ENCODE measurements around the gene RGS17.
A peak's percentile ranks its signal among the peaks of the same experiment; 100 is the strongest.
"Not testable (repeated sequence)": the region's sequence is repeated elsewhere in the genome, so short reads cannot be mapped to it uniquely, and the experiment has no call there.

The RGS17 gene

DNA sequence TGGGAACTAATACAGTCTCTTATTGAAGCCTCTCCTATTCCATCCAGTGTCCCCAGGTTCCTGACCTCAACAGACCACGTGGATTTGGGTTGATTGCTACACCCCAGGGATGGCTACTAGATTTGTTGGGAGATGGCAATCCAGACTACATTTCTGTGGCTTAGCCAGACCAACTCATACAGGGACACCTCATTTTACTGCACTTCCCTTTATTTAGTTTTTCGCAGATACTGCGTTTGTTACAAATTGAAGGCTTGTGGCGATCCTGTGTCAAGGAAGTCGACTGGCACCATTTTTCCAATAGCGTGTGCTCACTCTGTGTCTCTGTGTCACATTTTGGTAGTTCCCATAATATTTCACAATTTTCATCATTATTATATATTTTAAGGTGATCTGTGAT, 118.2 kb downstream of the RGS17 start:
- TF ChIP-seq, protein P1, sequence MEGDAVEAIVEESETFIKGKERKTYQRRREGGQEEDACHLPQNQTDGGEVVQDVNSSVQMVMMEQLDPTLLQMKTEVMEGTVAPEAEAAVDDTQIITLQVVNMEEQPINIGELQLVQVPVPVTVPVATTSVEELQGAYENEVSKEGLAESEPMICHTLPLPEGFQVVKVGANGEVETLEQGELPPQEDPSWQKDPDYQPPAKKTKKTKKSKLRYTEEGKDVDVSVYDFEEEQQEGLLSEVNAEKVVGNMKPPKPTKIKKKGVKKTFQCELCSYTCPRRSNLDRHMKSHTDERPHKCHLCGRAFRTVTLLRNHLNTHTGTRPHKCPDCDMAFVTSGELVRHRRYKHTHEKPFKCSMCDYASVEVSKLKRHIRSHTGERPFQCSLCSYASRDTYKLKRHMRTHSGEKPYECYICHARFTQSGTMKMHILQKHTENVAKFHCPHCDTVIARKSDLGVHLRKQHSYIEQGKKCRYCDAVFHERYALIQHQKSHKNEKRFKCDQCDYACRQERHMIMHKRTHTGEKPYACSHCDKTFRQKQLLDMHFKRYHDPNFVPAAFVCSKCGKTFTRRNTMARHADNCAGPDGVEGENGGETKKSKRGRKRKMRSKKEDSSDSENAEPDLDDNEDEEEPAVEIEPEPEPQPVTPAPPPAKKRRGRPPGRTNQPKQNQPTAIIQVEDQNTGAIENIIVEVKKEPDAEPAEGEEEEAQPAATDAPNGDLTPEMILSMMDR (IDR thresholded peaks at IDR 0.05; ENCODE audit: control extremely low read depth, extremely low read depth, low read depth, missing control alignments) = no peak
- POLR2A ChIA-PET = no interaction called here
- no peak for DNase-seq (ENCODE audit: extremely low spot score)
- CTCF ChIA-PET = no interaction called here

- TF ChIP-seq, protein P1 (IDR thresholded peaks at IDR 0.05; ENCODE audit: control extremely low read depth, extremely low read depth, low read depth, missing control alignments) = no peak
- ChIA-PET CTCF (no interaction called here), POLR2A (no interaction called here)
- no peak for DNase-seq (ENCODE audit: extremely low spot score)
These were observed 127.8 kb downstream of the RGS17 start for GRCh38 chr6:153003366-153003690.

GRCh38 chr6:153002613-153003365, 128.3 kb downstream of the RGS17 start, which contains the start of gene MTRF1L:
TSS of gene MTRF1L (minus strand) at chr6:153002709. CDS start at chr6:153002685, 24 bp downstream.
- ChIA-PET CTCF (interaction anchor here (1.0 kb wide), 1 partner anchor 22 kb away, joined by 3 read pairs; no protein-coding TSS in a partner anchor), POLR2A (no interaction called here)
- DNase-seq (ENCODE audit: extremely low spot score) = peak; percentile 92
- TF ChIP-seq, protein P1 (IDR thresholded peaks at IDR 0.05; ENCODE audit: control extremely low read depth, extremely low read depth, low read depth, missing control alignments) = no peak

DNA sequence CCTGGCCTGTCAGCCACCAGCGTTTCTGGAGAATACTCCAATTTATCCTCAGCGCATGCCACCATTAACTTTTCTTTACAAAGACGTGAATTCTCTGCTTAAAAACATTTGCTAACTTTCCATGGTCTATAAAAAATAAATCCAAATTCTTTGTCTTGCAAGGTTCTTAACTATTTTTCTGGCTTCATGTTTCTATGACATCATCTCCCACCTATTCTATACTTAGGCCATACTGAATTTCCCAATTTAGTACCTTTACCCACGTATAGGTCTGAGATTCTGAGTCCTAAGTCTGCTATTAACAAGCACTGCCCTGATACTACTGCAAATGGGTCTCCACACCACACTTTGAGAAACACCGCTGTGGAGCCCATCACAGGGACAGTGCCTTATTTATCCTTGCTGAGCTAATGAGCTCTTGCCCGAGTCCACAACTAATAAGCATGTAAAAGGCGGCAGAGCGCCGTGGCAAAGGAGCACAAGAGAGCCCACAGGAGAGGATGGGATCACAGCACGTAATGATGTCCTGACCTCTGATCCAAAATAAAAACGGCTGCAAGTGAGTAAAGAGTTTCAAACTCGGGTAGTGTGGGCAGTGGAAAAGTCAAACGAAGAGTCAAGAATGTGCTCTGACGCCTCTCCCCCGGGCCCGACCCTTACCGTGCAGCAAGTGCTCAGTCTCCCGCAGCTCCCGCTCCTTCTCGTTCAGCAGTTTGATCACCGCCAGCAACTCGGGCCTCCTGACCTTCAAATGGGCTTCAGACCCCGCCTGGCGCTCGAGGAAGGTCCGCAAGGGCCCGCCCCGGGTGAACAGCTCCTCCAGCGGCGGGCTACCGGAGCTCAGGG, 129.1 kb downstream of the RGS17 start:
- DNase-seq (ENCODE audit: extremely low spot score) = peak; percentile 14
- TF ChIP-seq, protein P1 (IDR thresholded peaks at IDR 0.05; ENCODE audit: control extremely low read depth, extremely low read depth, low read depth, missing control alignments) = no peak
- ChIA-PET POLR2A (interaction anchor here (1.7 kb wide), 1 partner anchor 19 kb away, joined by 4 read pairs; no protein-coding TSS in a partner anchor), CTCF (interaction anchor here (1.0 to 1.6 kb wide), 2 partner anchors 11 to 23 kb away, joined by 3 to 6 read pairs; no protein-coding TSS in a partner anchor)

DNA sequence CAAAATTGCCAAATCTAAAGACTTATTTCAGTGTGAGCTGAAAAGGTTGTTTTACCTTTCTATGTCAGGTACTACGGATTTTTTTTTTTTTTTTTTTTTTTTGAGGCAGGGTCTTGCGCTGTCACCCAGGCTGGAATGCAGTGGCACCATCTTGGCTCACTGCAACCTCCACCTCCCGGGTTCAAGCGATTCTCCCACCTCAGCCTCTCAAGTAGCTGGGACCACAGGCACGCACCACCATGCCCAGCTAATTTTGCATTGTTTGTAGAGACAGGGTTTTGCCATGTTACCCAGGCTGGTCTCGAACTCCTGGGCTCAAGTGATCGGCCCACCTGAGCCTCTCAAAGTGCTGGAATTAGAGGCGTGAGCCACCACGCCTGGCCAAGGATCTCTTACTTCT, 130.3 kb downstream of the RGS17 start:
- CTCF ChIA-PET = interaction anchor here (0.8 to 1.6 kb wide), 4 partner anchors 10 to 52 kb away, joined by 3 to 6 read pairs (median 4); no protein-coding TSS in a partner anchor
- POLR2A ChIA-PET = interaction anchor here (1.2 to 1.7 kb wide), 2 partner anchors 15 to 17 kb away, joined by 3 to 4 read pairs; no protein-coding TSS in a partner anchor
- DNase-seq (ENCODE audit: extremely low spot score) = not testable (repeated sequence)

DNA sequence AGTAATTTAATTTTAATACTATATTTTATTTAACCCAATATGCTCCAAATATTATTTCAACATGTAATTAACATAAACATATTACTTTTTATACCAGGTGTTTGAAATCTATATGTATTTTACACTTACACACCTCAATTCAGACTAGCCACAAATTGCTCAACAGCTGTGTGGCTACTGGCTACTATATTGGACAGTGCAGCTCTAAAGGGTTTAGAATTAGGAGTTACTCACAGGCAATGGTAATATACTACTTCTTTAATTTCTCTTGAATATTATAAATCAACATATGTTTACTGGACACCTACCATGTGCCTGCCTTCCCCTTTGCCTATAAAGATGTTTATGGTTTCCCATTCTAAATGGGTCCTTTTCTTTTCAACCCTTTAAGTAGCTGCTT, 130.8 kb downstream of the RGS17 start:
- CTCF ChIA-PET = interaction anchor here (0.8 to 1.6 kb wide), 5 partner anchors 9 to 51 kb away, joined by 3 to 6 read pairs (median 4); no protein-coding TSS in a partner anchor
- TF ChIP-seq, protein P1 (IDR thresholded peaks at IDR 0.05; ENCODE audit: control extremely low read depth, extremely low read depth, low read depth, missing control alignments) = no peak
- POLR2A ChIA-PET = interaction anchor here (1.2 to 1.7 kb wide), 2 partner anchors 15 to 17 kb away, joined by 3 to 4 read pairs; no protein-coding TSS in a partner anchor
- no peak for DNase-seq (ENCODE audit: extremely low spot score)

GRCh38 chr6:152999538-152999937, 131.5 kb downstream of the RGS17 start:
- POLR2A ChIA-PET; DNase-seq (ENCODE audit: extremely low spot score): not testable (repeated sequence)
- CTCF ChIA-PET = interaction anchor here (0.9 to 1.4 kb wide), 3 partner anchors 14 to 51 kb away, joined by 4 read pairs; no protein-coding TSS in a partner anchor
